Liver (tissue), 9 donors: ENCODE measurements around the gene C3orf22. TPM values are rescaled to one million over a fixed set of nuclear protein-coding genes. Genes with fewer than 3 reads are reported as not detected.
A peak's percentile ranks its signal among the peaks of the same experiment; 100 is the strongest.

ENCODE experiments used
- DNase-seq: peaks from one replicate; pipeline ENCODE4 v3.0.0-alpha.2; 2017; ENCODE audit warnings: low spot score
- H3K27ac ChIP-seq, 2 donors: one replicate each; pipeline ENCODE4 v1.7.0; 2013; ENCODE audit warnings: inconsistent platforms in 2 of 2, low read length in 2 of 2, control low read depth in 1 of 2, low read depth in 1 of 2, mild to moderate bottlenecking in 1 of 2
- H3K27me3 ChIP-seq, 4 donors: one replicate each; pipeline versions ENCODE4 v1.6.1 to v1.7.0; 2013; ENCODE audit warnings: low read length in 3 of 4, inconsistent platforms in 1 of 4, mild to moderate bottlenecking in 1 of 4, moderate library complexity in 1 of 4; ENCODE audit not compliant: control insufficient read depth in 4 of 4, insufficient read depth in 4 of 4
- H3K36me3 ChIP-seq, 4 donors: one replicate each; pipeline versions ENCODE4 v1.6.1 to v1.7.0; 2013; ENCODE audit warnings: low read length in 3 of 4, mild to moderate bottlenecking in 3 of 4, low read depth in 1 of 4, moderate library complexity in 1 of 4; ENCODE audit not compliant: control insufficient read depth in 4 of 4, insufficient read depth in 3 of 4
- H3K4me1 ChIP-seq, 4 donors: one replicate each; pipeline versions ENCODE4 v1.6.1 to v1.7.0; 2013; ENCODE audit warnings: low read length in 3 of 4, mild to moderate bottlenecking in 3 of 4, moderate library complexity in 1 of 4; ENCODE audit not compliant: control insufficient read depth in 4 of 4, insufficient read depth in 4 of 4
- H3K4me3 ChIP-seq, 3 donors: one replicate each; pipeline versions ENCODE4 v1.6.1 to v1.7.0; 2013; ENCODE audit warnings: low read length in 3 of 3, control low read depth in 1 of 3, low read depth in 1 of 3, mild to moderate bottlenecking in 1 of 3
- H3K9ac ChIP-seq, 2 donors: one replicate each; pipeline ENCODE4 v1.7.0; 2013; ENCODE audit warnings: low read length in 2 of 2, mild to moderate bottlenecking in 2 of 2, moderate library complexity in 2 of 2, control low read depth in 1 of 2, low read depth in 1 of 2
- H3K9me3 ChIP-seq, 4 donors: one replicate each; pipeline versions ENCODE4 v1.6.1 to v1.7.0; 2013; ENCODE audit warnings: low read length in 3 of 4; ENCODE audit not compliant: control insufficient read depth in 4 of 4
- EGR1 ChIP-seq, 2 donors: IDR thresholded peaks; 2 replicates each; pipeline ENCODE4 v1.6.1; 2016 to 2018; ENCODE audit warnings: antibody characterized with exemption in 2 of 2, low read depth in 2 of 2
- FOXA1 ChIP-seq: IDR thresholded peaks from 2 replicates; pipeline ENCODE4 v1.6.1; 2016; ENCODE audit warnings: antibody characterized with exemption
- FOXA2 ChIP-seq: IDR thresholded peaks from 2 replicates; pipeline ENCODE4 v1.6.1; 2016; ENCODE audit warnings: antibody characterized with exemption
- GABPA ChIP-seq, 2 donors: IDR thresholded peaks in 1 of 2; conservative IDR thresholded peaks in 1 of 2; 2 replicates each; pipeline ENCODE4 v1.6.1; 2016; ENCODE audit warnings: antibody characterized with exemption in 2 of 2, mild to moderate bottlenecking in 1 of 2, moderate library complexity in 1 of 2
- HNF4A ChIP-seq, 2 donors: conservative IDR thresholded peaks; 2 replicates each; pipeline ENCODE4 v1.6.1; 2016; ENCODE audit warnings: antibody characterized with exemption in 2 of 2, mild to moderate bottlenecking in 2 of 2
- HNF4G ChIP-seq: IDR thresholded peaks from 2 replicates; pipeline ENCODE4 v1.6.1; 2016; ENCODE audit warnings: antibody characterized with exemption
- JUND ChIP-seq, 2 donors: IDR thresholded peaks; 2 replicates each; pipeline ENCODE4 v1.6.1; 2016; ENCODE audit warnings: antibody characterized with exemption in 2 of 2
- NR2F2 ChIP-seq: IDR thresholded peaks from 2 replicates; pipeline ENCODE4 v1.6.1; 2016; ENCODE audit warnings: antibody characterized with exemption
- RXRA ChIP-seq, 2 donors: IDR thresholded peaks; 2 replicates each; pipeline ENCODE4 v1.6.1; 2017 to 2018; ENCODE audit warnings: antibody characterized with exemption in 2 of 2, mild to moderate bottlenecking in 1 of 2
- SP1 ChIP-seq: IDR thresholded peaks from 2 replicates; pipeline ENCODE4 v1.6.1; 2018; ENCODE audit warnings: antibody characterized with exemption, mild to moderate bottlenecking
- YY1 ChIP-seq: IDR thresholded peaks from 2 replicates; pipeline ENCODE4 v1.6.1; 2016; ENCODE audit warnings: antibody characterized with exemption, mild to moderate bottlenecking
- WGBS: extraction: QIAGEN DNeasy Blood & Tissue Kit; methylation state at CpG from one replicate; pipeline ENCODE4 v1.1.7; 2013; 5-methylcytosine and 5-hydroxymethylcytosine counted together
- polyA plus RNA-seq, 2 donors: library from polyadenylated mRNA; stranded (reverse) in 1 of 2; unstranded in 1 of 2; fragments of 200-250 nt in 1 of 2; fragments of >200 nt in 1 of 2; fragmentation: Nextera tagmentation in 1 of 2; extraction: Ambion mirVana in 1 of 2; gene quantifications; one replicate each; pipeline versions ENCODE4 v1.2.1 to v1.2.3, GENCODE V29; 2013 to 2015
- total RNA-seq, 2 donors: library from RNA; depleted of rRNA; stranded (reverse); fragments of >200 nt; gene quantifications; one replicate each; pipeline ENCODE4 v1.2.3, GENCODE V29; 2014
- TF ChIP-seq, protein P1 (sequence below): IDR thresholded peaks from 2 replicates; pipeline ENCODE4 v1.6.1; 2016; ENCODE audit warnings: antibody characterized with exemption
- TF ChIP-seq, protein P2 (sequence below): fragments of 150-350 bp; IDR thresholded peaks from 2 replicates; pipeline ENCODE4 v1.5.1; 2017; ENCODE audit warnings: improper control_type of control experiment, low read depth, low read length; ENCODE audit not compliant: missing input control
- TF ChIP-seq, protein P3 (sequence below): IDR thresholded peaks from 2 replicates; pipeline ENCODE4 v1.6.1; 2016; ENCODE audit warnings: antibody characterized with exemption, mild to moderate bottlenecking
- TF ChIP-seq, protein P4 (sequence below): IDR thresholded peaks from 2 replicates; pipeline ENCODE4 v1.6.1; 2016; ENCODE audit warnings: antibody characterized with exemption
- donor health status: healthy.
- donor health status: healthy.
- donor health status: healthy.
- donor health status: healthy.
- donor health status: healthy.

Gene C3orf22
- total and polyA plus RNA-seq, 4 donors, result not detected

DNA sequence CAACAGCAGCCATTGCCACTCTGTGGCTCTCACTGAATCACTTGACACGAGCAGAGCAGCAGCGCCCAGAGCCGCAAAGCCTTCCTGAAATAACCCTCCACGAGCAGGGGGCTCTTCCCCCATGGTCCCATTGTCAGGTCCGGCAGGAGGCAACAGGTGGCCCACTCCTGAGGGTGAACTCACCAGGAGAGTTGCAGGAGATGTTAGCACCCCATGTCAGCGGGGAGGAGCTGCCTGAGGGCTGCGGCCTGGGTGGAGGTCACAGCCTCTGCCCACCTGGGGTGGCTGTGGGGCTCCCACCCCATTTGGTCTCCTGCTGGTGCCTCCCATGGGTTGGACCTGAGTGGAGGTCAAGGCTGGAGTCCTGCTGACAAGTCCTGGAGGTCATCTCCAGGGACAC lies 12.3 kb upstream of the C3orf22 start:
- no peak for DNase-seq
- WGBS, result 93% methylated on average over 7 of the region's 7 CpGs

DNA sequence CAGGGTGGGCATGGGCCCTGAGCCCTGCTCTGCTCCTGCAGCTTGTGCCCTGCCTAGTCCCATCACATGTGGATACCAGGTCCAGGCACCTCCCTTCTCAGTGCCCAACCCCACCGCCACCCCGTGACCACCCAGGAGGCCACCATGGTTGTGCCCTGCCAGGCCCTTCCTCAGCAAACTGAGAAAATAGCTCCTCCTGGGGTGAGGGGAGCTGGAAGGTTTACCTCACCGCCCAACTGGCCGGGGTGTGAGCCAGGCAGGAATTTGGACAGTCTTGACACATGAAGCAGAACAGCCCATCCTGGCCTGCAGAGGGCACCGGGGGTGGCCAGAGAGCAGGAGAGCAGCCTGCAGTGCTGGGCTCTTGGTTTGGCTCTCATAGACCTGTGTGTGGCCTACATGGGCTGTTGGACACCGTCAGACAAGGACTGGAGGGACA lies 11.4 kb upstream of the C3orf22 start:
- H3K9me3 ChIP-seq, result no peaks in the 10 kb centered on the region
- 89% methylated on average over 6 of the region's 6 CpGs for WGBS
- DNase-seq, result peak; percentile 32
- no peak overlapping the region for H3K27ac ChIP-seq
- TF ChIP-seq NR2F2 (no peak), JUND (IDR thresholded peaks at IDR 0.05) (no peak), FOXA2 (no peak), HNF4G (no peak), EGR1 (IDR thresholded peaks at IDR 0.05; ENCODE audit: low read depth in 2 of 2) (no peak), FOXA1 (no peak), HNF4A (conservative IDR thresholded peaks at IDR 0.05) (no peak), YY1 (no peak), GABPA (IDR thresholded peaks at IDR 0.05 in 1 of 2, conservative IDR thresholded peaks at IDR 0.05 in 1 of 2) (no peak)
- TF ChIP-seq, protein P1, sequence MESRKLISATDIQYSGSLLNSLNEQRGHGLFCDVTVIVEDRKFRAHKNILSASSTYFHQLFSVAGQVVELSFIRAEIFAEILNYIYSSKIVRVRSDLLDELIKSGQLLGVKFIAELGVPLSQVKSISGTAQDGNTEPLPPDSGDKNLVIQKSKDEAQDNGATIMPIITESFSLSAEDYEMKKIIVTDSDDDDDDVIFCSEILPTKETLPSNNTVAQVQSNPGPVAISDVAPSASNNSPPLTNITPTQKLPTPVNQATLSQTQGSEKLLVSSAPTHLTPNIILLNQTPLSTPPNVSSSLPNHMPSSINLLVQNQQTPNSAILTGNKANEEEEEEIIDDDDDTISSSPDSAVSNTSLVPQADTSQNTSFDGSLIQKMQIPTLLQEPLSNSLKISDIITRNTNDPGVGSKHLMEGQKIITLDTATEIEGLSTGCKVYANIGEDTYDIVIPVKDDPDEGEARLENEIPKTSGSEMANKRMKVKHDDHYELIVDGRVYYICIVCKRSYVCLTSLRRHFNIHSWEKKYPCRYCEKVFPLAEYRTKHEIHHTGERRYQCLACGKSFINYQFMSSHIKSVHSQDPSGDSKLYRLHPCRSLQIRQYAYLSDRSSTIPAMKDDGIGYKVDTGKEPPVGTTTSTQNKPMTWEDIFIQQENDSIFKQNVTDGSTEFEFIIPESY, result no peak
- TF ChIP-seq, protein P2, sequence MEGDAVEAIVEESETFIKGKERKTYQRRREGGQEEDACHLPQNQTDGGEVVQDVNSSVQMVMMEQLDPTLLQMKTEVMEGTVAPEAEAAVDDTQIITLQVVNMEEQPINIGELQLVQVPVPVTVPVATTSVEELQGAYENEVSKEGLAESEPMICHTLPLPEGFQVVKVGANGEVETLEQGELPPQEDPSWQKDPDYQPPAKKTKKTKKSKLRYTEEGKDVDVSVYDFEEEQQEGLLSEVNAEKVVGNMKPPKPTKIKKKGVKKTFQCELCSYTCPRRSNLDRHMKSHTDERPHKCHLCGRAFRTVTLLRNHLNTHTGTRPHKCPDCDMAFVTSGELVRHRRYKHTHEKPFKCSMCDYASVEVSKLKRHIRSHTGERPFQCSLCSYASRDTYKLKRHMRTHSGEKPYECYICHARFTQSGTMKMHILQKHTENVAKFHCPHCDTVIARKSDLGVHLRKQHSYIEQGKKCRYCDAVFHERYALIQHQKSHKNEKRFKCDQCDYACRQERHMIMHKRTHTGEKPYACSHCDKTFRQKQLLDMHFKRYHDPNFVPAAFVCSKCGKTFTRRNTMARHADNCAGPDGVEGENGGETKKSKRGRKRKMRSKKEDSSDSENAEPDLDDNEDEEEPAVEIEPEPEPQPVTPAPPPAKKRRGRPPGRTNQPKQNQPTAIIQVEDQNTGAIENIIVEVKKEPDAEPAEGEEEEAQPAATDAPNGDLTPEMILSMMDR, result no peak
- no peaks in the 10 kb centered on the region for H3K4me1 ChIP-seq
- no peak overlapping the region for H3K4me3 ChIP-seq
- no peaks in the 10 kb centered on the region for H3K27me3 ChIP-seq
- no peak overlapping the region for H3K9ac ChIP-seq
- H3K36me3 ChIP-seq, result no peaks in the 10 kb centered on the region

More for the DNA sequence above, 12.3 kb upstream of the C3orf22 start:
- H3K4me1 ChIP-seq, result no peaks in the 10 kb centered on the region
- no peak overlapping the region for H3K9ac ChIP-seq
- H3K27me3 ChIP-seq, result no peaks in the 10 kb centered on the region
- no peak overlapping the region for H3K27ac ChIP-seq
- H3K4me3 ChIP-seq, result no peak overlapping the region
- no peaks in the 10 kb centered on the region for H3K9me3 ChIP-seq
- H3K36me3 ChIP-seq, result no peaks in the 10 kb centered on the region
- TF ChIP-seq SP1 (no peak), GABPA (IDR thresholded peaks at IDR 0.05 in 1 of 2, conservative IDR thresholded peaks at IDR 0.05 in 1 of 2) (no peak), FOXA2 (no peak), RXRA (IDR thresholded peaks at IDR 0.05) (no peak), JUND (IDR thresholded peaks at IDR 0.05) (no peak), HNF4A (conservative IDR thresholded peaks at IDR 0.05) (no peak), FOXA1 (no peak)
- TF ChIP-seq, protein P3, sequence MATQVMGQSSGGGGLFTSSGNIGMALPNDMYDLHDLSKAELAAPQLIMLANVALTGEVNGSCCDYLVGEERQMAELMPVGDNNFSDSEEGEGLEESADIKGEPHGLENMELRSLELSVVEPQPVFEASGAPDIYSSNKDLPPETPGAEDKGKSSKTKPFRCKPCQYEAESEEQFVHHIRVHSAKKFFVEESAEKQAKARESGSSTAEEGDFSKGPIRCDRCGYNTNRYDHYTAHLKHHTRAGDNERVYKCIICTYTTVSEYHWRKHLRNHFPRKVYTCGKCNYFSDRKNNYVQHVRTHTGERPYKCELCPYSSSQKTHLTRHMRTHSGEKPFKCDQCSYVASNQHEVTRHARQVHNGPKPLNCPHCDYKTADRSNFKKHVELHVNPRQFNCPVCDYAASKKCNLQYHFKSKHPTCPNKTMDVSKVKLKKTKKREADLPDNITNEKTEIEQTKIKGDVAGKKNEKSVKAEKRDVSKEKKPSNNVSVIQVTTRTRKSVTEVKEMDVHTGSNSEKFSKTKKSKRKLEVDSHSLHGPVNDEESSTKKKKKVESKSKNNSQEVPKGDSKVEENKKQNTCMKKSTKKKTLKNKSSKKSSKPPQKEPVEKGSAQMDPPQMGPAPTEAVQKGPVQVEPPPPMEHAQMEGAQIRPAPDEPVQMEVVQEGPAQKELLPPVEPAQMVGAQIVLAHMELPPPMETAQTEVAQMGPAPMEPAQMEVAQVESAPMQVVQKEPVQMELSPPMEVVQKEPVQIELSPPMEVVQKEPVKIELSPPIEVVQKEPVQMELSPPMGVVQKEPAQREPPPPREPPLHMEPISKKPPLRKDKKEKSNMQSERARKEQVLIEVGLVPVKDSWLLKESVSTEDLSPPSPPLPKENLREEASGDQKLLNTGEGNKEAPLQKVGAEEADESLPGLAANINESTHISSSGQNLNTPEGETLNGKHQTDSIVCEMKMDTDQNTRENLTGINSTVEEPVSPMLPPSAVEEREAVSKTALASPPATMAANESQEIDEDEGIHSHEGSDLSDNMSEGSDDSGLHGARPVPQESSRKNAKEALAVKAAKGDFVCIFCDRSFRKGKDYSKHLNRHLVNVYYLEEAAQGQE, result no peak
- TF ChIP-seq, protein P1, result no peak
- TF ChIP-seq, protein P4, sequence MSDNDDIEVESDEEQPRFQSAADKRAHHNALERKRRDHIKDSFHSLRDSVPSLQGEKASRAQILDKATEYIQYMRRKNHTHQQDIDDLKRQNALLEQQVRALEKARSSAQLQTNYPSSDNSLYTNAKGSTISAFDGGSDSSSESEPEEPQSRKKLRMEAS, result no peak
